GM18909 (cell line): ENCODE results near the gene ATXN10.

Source experiments
- ATAC-seq: cut with Tn5 transposase; IDR thresholded peaks from one replicate; pipeline ENCODE4 v1.9.1; 2021; ENCODE audit warnings: mild to moderate bottlenecking; ENCODE audit not compliant: unreplicated experiment, poor library complexity

The ATXN10 gene

DNA sequence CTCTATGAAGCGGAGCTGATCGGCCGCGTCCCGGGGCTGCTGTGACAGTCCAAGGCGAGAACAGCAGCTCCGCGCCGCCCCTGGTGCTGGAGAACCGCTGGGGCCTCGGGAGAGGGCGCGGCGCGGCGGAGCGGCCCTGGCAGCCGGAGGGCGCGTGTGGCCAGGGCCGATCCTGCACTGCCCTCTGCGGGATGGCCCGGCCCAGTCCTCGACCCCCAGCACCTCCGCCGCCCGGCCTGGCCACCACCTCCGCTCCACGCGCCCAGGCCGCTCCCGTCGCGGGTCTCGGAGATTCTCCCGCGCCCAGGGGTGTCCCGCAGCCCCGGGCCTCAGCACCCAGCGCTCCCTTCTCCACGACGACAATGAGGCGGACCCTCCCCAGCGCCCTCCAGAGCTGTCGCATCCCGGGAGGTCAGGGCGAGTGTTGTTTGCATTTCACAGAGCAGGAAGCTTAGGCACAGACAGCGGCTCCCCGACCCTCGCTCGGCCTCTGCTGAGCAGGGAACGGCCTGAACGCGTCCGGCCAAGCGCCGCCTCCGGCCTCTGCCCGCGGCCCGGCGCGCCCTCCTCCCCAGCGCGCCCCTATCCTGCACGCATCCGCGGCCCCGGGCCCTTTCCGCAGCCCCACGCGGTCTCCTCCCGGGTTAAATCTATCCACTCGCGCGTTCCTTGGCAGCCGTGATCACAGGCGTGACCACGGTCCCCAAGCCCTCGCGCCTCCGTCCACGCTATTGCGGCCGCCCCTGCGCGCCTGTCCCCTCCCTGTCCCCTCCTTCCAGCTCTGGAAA lies 195.7 kb downstream of the ATXN10 start:
- no peak for ATAC-seq

- no peak for ATAC-seq
Observed at GRCh38 chr22:45867906-45868555, 196.4 kb downstream of the ATXN10 start.

- ATAC-seq = no peak
Observed at GRCh38 chr22:45868571-45869339, 197.1 kb downstream of the ATXN10 start.

GRCh38 chr22:45869340-45869847 lies 197.8 kb downstream of the ATXN10 start:
- ATAC-seq = no peak

DNA sequence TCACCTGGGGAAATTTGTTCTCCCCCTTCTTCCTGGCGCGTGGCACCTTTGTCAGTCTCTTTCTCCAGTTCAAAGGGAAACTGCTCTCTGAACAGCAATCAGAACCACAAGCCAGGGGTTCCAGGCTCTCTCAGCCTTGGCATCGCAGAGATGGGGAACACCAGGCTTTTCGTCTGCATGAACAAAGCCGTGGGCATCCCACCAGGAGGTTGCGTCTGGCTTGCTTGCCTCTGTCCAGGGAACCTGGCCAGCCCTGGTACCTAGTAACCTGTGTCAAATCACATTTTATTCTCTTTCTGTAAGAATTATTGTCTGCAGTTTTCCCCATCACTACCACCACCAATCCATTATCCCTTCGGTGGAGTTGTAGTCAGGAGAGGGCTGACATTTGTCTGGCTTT lies 198.4 kb downstream of the ATXN10 start:
- ATAC-seq = no peak

DNA sequence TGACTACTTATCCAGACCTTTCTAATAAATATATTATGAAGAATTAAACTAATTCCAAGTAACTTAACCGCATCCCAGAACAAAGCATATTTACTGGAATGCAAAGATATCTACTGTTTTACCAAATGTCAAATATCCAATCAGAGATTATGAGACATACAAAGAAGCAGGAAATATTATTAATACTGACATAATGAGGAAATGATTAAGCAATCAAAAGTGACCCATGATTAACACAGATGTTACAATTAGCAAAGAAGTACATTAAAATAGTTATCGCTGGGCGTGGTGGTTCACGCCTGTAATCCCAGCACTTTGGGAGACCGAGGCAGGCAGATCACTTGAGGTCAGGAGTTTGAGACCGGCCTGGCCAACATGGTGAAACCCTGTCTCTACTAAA lies 200.1 kb downstream of the ATXN10 start:
- no peak for ATAC-seq

DNA sequence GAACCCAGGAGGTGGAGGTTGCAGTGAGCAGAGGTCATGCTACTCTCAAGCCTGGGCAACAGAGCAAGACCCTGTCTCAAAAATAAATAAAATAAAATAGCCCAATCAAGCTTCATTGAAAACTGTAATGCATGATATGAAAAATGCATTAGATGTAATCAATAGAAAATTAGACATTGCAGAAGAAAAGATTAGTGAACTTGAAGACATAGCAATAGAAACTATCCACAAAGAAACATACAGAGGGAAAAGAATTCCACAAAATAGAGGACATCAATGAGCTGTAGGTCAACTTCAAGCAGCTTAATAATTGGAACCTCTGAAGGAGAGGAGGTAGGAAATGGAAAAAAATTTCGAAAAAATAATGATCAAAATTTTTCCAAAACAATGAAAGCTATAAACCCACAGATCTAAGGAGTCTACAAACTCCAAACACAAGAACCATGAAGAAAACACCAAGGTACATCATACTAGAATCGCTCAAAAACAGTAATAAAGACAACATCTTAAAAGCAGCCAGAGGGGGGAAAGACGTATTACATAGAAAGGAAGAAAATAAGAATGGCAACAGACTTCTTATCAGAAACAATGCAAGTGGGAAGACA lies 201.1 kb downstream of the ATXN10 start:
- no peak for ATAC-seq

GRCh38 chr22:45876136-45877035 lies 204.8 kb downstream of the ATXN10 start:
- ATAC-seq = no peak

- ATAC-seq = no peak
Observed at GRCh38 chr22:45877036-45877380, 205.4 kb downstream of the ATXN10 start.

- no peak for ATAC-seq
Observed at GRCh38 chr22:45877651-45878050, 206.0 kb downstream of the ATXN10 start.

- ATAC-seq = no peak
Observed at GRCh38 chr22:45878051-45878781, 206.6 kb downstream of the ATXN10 start.

- ATAC-seq = no peak
Observed at GRCh38 chr22:45878901-45879551, 207.4 kb downstream of the ATXN10 start.

DNA sequence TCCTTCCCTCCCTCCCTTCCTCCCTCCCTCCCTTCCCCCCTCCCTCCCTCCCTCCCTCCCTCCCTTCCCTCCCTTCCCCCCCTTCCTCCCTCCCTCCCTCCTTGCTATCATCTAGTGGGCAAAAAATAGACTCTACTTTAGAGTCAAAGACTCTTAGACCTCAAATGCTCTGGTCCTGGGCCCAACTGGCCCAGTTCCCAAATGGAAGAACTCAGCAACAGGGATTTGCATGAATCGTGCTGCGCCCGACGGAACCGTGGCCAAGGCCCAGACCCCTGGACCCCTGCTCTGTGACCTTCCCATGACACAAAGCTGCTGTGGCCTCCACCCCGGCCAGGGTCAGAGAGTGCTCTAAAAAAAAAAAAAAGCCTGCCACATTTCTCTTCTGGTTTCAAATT lies 207.9 kb downstream of the ATXN10 start:
- no peak for ATAC-seq

DNA sequence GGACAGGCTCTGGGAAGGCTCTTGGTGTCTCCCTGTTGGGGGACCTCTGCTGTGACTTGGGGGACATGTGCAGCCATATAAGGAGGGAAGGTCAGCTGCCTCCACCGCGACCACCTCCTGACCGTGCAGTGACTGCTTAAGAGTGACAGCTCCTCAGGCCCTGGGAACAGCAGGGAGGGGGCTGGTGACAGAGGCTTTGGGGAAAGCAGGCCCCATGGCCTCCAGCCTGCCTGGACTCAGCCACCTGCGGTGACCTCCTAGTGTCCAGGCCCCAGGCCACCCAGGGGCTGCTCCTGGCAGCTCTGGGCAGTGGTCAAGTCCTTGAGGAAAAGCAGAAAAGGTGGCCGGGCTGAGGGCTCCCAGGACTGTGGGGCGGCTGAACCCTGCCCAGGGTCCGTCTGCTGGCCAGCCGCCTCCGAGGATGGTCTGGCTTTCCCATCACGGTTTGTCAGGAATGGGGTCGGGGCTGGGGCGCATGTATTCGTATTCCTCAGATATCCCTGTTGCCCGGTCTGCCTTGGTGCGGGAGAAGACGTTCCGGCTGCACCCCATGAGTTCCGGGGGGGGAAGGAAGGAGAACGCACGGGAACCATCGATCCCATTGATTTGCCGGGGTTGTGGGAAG lies 208.6 kb downstream of the ATXN10 start:
- ATAC-seq = no peak

DNA sequence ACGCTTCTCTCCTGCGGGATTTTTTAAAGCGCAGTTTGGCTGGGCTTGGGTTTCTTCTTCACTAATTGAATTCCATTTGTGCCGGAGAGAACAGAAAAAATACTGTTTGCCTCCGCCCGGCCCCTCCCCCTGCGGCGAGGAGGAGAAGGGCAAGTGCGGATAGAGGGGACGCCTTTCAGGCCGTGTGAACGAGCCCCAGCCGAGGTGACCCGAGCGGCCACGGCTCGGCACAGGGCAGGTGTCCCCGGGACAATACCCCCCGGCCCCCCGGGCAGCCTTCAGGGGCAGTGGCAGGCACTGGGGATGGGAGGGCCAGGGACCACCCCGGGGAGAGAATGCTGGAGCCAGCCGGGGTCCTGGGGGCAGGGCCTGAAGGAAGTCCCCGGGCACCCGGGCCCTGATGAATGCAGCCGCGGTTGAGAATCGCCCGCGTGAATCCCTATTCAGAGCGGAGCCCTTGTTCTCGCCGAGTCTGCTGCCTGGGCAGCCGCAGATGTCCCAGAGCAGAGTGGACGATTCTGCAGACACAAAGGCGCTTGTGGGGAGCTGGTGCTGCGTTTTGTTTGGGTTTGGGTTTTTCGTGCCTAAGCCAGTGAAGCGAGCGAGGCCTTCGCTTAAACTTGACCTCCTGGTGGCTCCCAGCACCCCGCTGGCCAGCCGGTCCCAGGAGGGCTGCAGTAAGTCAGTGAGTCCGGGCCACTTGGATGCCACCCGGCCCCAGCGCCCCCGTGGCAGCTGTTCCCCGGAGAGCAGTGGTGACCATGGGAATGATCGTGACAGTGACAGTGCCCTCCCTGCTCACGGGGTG lies 209.3 kb downstream of the ATXN10 start:
- no peak for ATAC-seq

DNA sequence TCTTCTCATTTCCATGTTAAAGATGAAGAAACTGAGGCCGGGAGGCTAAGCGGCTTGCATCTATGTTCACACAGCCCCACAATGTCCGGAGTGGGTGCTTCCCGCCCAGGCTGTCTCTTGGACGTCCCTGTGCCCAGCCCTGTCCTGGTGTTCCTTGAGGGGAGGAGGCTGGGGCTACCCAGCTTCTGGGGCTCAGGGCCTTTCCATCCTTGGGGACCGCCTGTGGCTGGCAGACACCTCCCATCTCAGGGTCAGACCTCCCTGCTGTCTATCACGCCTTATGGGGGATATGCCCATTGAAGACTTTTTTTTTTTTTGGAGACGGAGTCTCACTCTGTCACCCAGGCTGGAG lies 209.9 kb downstream of the ATXN10 start:
- ATAC-seq = no peak
